ENCODE measurements around the gene FRMD8.

Gene FRMD8

GRCh38 chr11:65386307-65387140, at the start of gene FRMD8:
Gene FRMD8, plus strand, starts transcription at chr11:65386637. Its CDS starts 400 bp downstream, at chr11:65387037.
- peak; percentile 81 for DNase-seq (ENCODE audit: low spot score)

- no peak for DNase-seq (ENCODE audit: low spot score)
Observed at GRCh38 chr11:65338676-65339075, 47.8 kb upstream of the FRMD8 start.

GRCh38 chr11:65340226-65340625, 46.2 kb upstream of the FRMD8 start:
- DNase-seq (ENCODE audit: low spot score): no peak

GRCh38 chr11:65341856-65342255, 44.6 kb upstream of the FRMD8 start:
- DNase-seq (ENCODE audit: low spot score): no peak

GRCh38 chr11:65351511-65351910, 34.9 kb upstream of the FRMD8 start:
- DNase-seq (ENCODE audit: low spot score): no peak

- DNase-seq (ENCODE audit: low spot score): no peak
Observed at GRCh38 chr11:65352783-65353182, 33.7 kb upstream of the FRMD8 start.

- DNase-seq (ENCODE audit: low spot score): no peak
Observed at GRCh38 chr11:65353376-65353775, 33.1 kb upstream of the FRMD8 start.

GRCh38 chr11:65353900-65354264, 32.6 kb upstream of the FRMD8 start:
- no peak for DNase-seq (ENCODE audit: low spot score)

- DNase-seq (ENCODE audit: low spot score): peak; percentile 97
Observed at GRCh38 chr11:65354265-65355012, 32.0 kb upstream of the FRMD8 start, which contains the start of gene TIGD3. Gene TIGD3, plus strand, starts transcription at chr11:65354751. Its CDS starts 1,058 bp downstream, at chr11:65355809.

- DNase-seq (ENCODE audit: low spot score): peak; percentile 18
Observed at GRCh38 chr11:65355013-65355775, 31.2 kb upstream of the FRMD8 start.

GRCh38 chr11:65355776-65356393, 30.6 kb upstream of the FRMD8 start:
- no peak for DNase-seq (ENCODE audit: low spot score)

- DNase-seq (ENCODE audit: low spot score): no peak
Observed at GRCh38 chr11:65356394-65356972, 30.0 kb upstream of the FRMD8 start.

GRCh38 chr11:65357856-65358356, 28.5 kb upstream of the FRMD8 start:
- no peak for DNase-seq (ENCODE audit: low spot score)

GRCh38 chr11:65362320-65362931, 24.0 kb upstream of the FRMD8 start:
- DNase-seq (ENCODE audit: low spot score): peak; percentile 38

GRCh38 chr11:65362966-65363365, 23.5 kb upstream of the FRMD8 start:
- DNase-seq (ENCODE audit: low spot score): no peak

- no peak for DNase-seq (ENCODE audit: low spot score)
Observed at GRCh38 chr11:65363770-65364169, 22.7 kb upstream of the FRMD8 start.

GRCh38 chr11:65366340-65366773, 20.1 kb upstream of the FRMD8 start:
- DNase-seq (ENCODE audit: low spot score): peak; percentile 62

GRCh38 chr11:65370659-65371049, 15.8 kb upstream of the FRMD8 start:
- no peak for DNase-seq (ENCODE audit: low spot score)

GRCh38 chr11:65373839-65374580, 12.4 kb upstream of the FRMD8 start:
- no peak for DNase-seq (ENCODE audit: low spot score)

GRCh38 chr11:65375012-65375411, 11.4 kb upstream of the FRMD8 start:
- no peak for DNase-seq (ENCODE audit: low spot score)

Measured in activated CD4-positive, alpha-beta T cell treated with anti-CD3 and anti-CD28 coated beads, Interleukin-2, Interleukin-4, amounts not matched to agents 100 ng/mL and 50 ng/mL, durations not matched to agents 16 hours and 8 hours (primary cell).